HG02798 (cell line): Measurements from ENCODE around the gene CNTRL.

Experiments used
- ATAC-seq: cut with Tn5 transposase; IDR thresholded peaks from one replicate; pipeline ENCODE4 v1.9.1; 2021; ENCODE audit warnings: mild to moderate bottlenecking; ENCODE audit not compliant: unreplicated experiment, poor library complexity

CNTRL gene

DNA sequence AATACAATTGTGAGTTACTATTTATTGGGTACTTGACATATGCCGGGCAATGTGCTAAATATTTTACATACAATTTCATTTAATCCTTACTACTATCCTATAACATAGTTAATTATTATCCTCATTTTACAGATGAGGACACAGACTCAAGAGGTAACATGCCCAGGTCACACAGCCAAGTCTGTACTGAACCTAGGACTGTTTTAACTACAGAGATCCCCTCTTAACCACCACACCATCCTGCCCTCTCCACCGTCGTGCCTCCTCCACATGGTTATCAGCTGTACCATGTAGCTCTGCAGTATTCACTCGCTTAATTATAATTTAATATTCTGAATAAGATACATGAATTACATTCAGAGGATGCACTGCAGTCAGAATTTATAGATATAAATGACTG, 121.6 kb downstream of the CNTRL start:
- ATAC-seq = peak; percentile 32

DNA sequence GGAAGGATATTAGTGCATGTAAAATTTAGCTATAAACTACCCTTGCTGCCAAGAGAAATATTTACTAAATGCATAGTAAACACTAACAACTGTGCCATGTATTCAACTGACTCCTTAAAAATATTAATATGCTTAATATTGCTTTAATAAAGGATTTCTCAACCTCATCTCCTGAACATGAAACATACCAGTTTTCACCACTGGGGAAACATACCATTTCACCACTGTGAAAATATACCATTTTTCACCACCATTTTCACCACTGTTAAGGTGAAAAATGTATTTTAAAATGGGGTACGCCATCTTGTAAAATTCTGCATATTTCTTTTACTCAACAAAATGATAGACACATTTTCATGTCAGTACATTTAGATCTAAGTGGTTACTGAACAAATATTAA, 122.4 kb downstream of the CNTRL start:
- no peak for ATAC-seq

DNA sequence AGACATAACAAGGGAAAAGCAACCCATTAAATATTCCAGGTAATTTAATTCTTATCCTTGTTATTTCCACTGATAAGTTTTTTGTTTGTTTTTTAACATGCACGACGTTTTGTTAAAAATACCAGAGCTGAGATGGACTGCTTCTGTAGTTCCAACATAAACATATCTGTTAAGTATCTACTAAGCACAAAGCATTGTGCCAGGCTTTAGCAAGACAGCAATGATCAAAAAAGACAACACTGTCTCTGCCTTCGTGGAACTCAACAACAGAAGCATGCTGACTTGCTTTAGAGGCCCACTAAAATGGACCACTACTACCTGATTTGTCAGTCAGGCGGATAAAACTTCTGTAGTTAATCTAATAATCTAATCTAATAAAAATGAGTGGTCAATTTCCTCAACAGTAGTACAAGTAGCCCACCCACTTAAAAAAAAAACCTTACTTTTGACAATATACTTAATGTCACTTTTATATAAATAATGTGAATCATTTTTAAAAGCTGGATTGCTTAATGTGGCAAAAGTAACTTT, 123.8 kb downstream of the CNTRL start:
- ATAC-seq = no peak

DNA sequence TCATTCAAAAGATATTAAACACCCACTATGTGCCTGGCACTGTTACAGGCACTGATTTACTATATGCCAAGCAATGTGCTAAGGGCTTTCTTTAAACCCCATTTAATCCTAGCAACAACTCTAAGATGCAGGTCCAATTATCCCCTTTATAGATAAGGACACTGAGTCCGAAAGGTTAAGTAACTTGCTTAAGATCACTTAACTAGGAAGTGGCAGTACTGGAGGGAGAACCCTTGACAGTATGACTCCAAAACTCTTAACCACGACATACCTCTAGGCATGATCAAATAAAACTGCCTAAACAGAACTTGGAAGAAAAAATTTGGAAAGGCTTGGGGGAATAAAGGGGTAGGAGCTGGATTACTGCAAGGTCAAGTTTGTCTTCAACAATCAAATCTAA, 125.2 kb downstream of the CNTRL start:
- ATAC-seq = no peak

DNA sequence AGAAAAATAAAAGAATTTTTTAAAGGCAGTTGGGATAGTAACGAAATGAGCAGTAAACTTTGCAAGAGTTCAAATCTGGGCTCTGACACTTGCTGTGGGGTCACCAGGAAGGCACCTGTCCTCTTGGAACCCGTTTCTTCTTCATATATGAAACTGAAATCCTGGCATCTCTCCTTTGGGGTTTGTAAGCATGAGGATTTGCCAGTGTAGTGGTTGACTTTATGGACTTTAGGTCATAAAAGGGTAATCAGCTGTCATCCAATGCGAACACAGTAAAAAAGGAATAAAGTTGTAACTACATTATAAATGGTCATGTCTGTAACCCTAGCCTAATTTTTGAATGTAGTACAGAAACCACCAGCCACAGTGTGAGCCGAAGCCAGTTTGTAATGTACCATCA, 125.6 kb downstream of the CNTRL start:
- ATAC-seq = no peak

DNA sequence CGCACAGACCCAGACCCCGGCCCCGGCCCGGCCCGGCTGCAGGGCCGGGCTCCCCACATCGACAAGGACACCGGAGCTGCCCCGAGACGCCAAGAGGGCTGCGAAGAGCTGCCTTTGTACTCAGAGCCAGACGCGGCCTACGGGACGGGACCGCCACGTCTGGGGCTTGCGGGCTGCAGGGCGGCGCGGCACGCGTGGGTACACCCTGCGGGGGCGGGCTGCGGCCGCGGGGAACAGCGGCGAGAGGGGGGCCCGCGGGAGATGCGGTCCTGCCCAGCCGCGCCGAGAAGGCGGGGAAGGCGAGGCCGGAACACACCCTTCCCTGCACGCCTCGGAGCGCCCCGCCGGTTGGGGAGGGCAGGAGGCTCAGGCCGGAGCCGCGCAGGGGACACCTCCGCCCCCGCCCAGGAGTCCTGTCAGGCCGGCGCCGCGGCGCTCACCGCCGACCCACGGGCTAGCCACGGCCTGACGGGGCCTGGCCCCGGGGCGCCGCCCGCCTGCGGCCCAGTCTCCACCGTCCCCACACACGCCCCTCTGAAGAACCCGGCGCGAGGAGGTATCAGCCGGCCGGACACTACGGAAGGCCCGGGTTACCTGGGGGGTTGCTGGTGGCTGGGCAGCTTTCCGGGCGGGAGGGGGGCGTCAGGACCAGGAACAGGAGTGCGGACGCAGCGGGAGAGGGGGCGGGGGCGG, 126.4 kb downstream of the CNTRL start:
- peak; percentile 26 for ATAC-seq

DNA sequence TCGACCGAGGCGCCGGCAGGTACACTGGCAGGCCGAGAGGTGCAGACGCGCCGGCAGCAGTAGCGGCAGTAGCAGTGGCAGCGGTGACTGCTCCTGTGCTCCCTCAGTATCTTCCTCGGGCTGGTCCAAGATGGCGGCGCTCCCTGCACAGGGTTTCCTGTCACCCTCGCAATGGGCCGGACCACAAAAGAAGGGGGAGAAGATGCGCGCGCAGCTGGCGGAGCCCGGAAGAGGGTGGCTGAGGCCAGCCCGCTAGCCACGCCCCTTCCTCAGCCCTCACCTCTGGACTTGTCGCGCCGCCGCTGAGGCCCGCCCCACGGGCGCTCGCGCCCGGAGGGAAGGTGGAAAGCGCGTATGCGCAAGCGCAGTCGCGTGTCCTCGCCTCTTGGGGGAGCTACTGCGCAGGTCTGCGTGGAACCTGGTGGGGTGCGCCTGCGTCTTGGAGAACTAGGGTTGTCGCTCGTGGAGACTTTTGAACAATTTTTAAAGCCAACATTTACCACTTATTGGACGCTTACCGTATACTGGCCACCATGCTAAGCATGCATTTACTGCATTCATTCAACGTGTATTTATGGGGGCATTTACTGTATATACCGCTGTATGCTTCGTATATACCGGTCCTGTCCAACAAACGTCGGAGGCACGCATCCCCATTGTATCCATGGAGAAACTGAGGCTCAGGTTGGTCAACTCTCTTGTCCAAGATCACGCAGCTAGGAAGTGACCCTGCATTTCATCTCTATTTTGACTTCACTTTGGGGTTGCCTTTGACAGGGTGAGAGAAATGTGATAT, 127.2 kb downstream of the CNTRL start, which contains the start of gene RAB14:
TSS of gene RAB14 (minus strand) at position 132 of the 796 bp plus-strand sequence. CDS start 8,457 bp downstream, outside the sequence.
- ATAC-seq = peak; percentile 94

DNA sequence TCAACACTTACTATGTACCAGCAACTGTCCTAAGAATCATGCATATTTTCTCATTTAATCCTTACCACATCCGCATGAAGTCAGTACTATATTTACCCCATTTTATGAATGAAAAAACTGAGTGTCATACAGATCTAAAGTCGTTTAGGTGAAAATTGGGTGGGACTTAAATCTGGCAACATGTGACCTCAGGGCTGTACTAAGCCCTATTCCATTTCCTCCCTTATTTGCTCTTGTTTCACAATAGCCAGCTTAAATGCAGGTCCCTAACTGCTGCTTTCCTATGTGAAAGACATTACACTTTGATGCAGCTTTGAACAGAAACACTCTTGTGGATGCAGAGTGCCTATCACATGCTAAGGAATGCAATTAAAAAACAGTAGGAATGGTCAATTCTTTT, 129.4 kb downstream of the CNTRL start:
- ATAC-seq = no peak

DNA sequence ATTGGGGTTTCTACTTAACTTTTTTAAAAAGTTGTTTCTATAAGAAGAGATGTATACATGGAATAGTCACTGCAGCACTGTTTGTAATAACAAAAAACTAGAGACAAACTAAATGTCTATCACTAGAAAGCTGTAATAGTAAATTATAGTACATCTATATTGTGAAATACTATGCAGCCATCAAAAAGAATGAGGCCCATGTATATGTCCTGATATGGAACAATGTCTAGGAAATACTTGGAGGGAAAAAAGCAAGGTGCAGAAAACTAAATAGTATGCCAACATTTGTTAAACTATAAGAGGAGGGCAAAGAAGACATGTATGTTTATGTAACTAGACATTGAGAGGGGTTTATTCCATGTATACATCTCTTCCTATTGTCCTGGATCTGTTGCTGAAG, 129.9 kb downstream of the CNTRL start:
- no peak for ATAC-seq

DNA sequence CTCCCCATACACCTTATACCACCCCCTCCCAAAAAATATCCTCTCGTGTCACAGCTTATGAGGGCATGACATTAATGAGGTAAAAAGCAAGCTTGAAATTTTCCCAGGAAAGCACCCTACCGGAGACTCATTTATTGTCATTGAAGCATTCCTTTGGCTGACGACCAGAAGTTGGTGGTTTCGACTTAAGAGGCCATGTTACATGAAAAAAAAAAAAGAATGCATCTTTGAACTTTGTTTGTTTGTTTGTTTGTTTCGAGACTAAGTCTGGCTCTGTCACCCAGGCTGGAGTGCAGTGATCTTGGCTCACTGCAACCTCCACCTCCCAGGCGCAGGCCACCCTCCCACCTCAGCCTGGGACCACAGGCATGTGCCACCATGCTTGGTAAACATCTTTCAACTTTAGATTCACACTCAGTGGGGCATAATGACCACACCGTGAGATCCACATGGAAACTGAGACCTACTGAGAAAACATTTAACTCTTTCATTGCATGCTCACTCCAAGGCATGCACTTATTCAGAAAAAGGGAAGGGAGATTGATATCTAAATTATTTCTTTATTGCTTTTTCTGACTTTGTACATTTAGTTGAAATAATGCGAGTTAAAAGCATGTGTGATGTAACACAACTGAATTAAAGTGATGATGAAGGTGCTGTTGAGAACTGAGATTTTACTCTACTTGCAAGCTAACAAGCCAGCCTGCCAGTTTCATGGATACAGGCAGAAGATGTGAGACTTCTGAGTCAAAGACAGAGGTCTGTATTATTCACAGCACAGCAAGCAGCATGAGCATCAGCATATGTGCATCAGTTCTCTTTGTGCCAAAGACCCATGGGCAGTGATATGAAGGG, 132.0 kb downstream of the CNTRL start:
- peak; percentile 39 for ATAC-seq

DNA sequence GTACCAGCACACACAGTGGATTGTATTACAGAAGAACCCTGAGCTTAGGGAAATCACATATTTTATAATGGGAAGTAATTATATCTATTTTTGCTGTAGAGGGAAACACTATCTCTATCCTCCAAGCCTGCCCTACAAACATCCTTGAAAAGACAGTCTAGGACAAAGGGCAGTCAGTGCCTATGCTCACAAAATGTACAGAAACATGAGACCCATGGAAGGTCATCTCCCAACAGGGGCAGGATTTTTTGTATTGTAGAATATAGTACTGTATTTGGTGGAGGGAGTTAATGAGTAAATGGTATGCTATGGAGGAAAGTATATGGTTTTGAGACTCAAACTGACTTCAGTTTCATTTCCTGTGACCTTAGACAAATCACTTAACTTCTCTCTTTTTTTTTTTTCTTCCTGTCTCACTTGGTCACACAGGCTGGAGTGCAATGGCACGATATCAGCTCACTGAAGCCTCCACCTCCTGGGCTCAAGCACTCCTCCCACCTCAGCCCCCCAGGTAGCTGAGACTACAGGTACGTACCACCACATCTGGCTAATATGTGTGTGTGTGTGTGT, 132.7 kb downstream of the CNTRL start:
- ATAC-seq = peak; percentile 80

DNA sequence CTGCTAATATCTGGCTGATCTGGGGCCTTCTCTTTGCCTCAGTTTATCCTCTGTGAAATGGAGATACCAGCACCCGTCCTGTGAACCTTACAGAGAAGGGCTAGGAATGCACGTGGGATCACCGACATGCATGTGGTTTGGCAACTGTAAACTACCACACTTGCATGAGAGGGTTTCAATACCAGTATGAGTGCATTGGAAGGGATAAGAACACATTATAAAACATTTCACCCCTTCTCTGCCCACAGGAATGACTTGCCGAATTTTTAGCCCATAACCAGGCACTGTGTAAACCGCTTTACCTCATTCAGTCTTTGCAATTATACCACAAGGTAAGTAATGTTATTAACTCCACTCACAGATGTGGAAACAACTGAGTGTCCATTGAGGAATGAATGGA, 135.8 kb downstream of the CNTRL start:
- ATAC-seq = no peak

DNA sequence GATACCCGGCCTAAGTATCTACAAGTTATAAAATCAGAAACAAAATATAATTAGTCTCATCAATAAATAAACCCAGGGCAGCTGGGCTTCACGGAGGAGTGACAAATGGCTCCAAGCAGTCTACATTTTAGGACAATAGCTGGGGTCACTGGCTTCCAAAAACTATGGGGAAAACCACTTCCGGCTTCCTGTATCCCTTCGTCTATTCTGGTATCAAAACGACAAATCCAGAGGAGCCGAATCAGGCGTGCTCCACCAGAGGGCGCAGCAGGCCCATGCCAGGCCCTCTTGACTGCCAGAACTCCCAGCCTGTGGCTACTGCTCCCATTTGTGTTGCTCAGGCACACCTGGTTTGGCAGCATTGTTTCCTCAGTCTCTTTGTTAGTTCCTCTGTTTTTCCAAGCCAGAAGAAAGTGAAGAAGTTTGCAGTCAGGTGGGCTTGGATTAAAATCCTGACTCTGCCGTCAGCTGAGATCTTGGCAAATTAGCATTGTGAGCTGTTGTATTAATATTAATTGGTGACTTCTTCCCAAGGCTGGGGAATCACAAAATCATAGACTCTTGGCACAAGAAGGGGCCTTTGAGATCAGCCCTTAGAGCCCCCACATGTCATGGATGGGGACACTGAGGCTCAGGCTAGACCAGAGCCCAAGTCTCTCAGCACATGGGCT, 138.5 kb downstream of the CNTRL start:
- peak; percentile 46 for ATAC-seq

DNA sequence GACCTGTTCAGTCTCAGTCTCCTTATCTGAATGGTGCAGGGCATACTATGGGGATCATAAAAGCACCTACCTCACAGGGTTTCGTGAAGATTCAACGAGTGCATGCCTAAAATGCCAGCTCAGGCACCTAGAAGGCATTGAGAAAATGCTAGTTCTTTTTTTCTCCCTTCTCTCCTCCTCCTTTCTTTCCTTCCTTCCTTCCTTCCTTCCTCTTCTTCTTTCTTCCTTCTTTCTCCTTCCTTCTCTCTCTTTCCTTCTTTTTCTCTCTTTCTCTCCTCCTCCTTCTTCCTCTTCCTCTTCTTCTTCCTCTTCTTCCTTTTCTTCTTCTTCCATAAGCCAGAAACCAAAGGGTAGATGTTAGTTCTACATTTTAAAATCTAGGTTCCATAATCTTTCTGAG, 139.2 kb downstream of the CNTRL start:
- ATAC-seq = no peak

DNA sequence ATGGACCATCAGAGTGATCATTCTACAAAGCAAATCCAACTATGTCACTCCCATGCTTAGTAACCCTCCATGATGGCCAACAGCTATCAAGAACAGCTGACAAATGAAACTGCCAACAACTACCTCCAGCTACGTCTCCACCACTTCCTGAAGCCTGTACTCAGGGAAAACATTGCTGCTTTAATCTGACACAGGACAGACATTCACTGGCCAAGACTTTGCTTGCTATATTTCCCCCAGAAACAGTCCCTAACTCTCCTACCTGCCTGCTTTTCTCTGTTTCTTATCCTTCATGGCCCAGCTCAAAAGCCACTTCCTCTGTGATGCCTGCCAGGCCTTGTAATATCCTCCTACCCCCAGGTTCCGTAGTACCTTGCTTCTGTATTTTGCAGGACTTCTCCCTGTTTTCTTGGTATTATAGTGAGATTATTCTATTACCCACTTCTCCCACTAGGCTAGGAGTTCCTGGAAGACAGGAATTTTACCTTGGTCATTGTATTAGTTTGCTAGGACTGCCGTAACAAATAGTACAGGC, 141.6 kb downstream of the CNTRL start:
- no peak for ATAC-seq

DNA sequence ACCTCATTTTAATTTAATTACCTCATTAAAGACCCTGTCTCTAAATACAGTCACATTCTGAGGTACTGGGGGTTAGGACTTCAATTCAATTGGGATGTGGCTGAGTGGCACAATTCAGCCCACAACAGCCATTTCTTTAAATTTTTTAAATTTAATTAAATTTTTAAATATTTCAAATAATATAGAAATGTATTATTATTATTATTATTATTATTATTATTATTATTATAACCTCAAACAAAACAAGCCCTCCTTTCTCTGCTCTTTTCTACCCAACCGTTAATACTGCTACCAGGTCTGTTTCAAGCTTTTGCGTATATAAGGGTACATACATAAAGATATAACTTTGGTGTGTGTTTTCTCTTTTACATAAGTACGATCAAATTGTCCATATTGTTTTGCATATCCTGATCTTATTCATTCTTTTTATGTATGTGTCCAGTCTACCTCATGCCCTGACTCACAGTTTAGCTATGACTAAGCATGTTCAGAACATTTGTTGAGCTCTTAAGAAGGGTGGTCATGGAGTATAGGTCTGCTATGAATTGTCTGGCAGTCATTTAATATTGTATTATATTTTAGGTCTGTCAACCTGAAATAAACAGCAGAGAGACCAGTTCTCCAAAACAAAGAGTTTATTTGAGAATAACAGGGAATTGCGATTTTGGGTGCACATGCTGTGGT, 143.0 kb downstream of the CNTRL start:
- peak; percentile 89 for ATAC-seq

DNA sequence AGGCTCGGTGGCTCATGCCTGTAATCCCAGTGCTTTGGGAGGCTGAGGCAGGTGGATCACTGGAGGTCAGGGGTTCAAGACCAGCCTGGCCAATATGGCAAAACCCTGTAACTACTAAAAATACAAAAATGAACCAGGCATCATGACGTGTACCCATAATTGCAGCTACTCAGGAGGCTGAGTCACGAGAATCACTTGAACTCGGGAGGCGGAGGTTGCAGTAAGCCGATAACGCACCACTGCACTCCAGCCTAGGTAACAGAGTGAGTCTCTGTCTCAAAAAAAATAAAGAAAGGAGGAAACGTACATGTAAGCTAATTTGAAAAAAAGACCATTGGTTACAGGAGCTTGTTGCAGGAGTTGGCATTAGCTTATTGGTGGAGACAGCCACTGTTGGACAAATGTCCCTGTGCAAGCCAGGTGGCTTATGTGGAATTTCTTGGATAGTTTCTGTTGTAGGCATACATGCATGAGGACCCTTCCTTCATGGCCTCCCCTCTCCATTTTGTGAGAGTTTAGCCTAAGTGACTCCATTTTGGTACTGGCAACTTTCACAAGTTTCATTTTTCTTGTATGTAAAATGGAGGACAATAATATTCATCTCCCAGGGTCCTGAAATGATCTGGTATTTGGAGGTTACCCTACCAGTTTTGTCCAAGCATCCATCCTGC, 143.7 kb downstream of the CNTRL start:
- peak; percentile 18 for ATAC-seq

DNA sequence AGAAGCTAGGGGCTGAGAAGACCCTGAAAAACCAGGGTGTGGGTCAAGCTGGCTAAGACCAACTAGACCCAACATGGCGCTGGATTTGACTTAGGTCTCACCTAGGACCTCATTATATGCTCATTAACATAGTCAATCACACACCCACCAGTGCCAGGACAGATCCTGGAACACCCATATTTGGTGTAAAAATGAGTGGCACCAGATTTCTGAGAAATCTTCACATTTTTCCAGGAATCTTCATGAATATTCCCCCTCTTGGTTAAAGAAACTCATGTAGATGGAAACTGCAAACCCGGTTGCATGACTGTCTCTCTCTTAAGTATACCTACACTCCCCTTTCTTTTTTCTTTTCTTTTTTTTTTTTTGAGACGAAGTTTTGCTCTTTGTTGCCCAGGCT, 144.8 kb downstream of the CNTRL start:
- ATAC-seq = no peak
